GM19351 (cell line): ENCODE results near the gene PCYOX1L.
"Not testable (repeated sequence)": the region's sequence is repeated elsewhere in the genome, so short reads cannot be mapped to it uniquely, and the experiment has no call there.

ENCODE experiments used
- ATAC-seq: cut with Tn5 transposase; IDR thresholded peaks from one replicate; pipeline ENCODE4 v1.9.1; 2021; ENCODE audit warnings: mild to moderate bottlenecking, moderate library complexity; ENCODE audit not compliant: unreplicated experiment

Gene PCYOX1L

DNA sequence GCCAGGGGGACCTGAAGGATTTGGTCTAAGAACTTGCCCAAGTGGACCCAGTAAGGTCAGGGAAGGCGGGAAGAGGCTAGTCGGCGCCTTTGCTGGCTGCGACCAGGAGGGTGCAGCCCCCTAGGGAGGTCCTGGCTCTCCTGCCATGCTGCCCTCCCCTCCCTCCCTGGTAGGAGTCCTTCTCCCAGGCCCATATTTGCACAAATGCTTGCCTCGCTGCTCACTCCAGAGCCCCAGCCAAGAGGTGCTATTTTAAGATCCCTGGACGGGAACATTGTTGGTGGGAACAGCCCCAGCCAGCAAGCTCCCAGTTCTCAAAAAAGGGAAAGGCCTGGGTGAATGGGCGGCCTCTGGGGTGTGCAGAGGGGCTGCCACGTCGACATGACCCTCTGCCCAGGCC is 25.6 kb downstream of the PCYOX1L start:
- no peak for ATAC-seq

DNA sequence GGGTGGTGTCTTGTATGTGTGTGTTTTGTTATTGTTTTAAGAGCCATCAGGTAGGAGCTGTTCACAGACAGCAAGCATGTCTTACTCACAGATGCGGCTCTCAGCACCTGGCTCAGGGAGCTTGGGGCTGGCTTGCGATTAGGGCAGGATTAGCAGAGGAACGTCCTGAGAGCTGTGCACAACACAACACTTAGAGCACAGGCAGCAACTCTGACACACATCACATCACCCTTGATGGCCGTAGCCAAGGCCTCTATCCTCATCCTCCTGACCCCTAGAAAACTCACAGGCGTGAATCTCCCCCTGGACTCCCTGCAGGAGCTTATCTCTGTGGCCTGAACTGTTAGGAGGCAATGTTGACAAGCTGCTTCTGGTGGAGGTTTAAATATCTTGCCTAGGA is 28.3 kb downstream of the PCYOX1L start:
- no peak for ATAC-seq

DNA sequence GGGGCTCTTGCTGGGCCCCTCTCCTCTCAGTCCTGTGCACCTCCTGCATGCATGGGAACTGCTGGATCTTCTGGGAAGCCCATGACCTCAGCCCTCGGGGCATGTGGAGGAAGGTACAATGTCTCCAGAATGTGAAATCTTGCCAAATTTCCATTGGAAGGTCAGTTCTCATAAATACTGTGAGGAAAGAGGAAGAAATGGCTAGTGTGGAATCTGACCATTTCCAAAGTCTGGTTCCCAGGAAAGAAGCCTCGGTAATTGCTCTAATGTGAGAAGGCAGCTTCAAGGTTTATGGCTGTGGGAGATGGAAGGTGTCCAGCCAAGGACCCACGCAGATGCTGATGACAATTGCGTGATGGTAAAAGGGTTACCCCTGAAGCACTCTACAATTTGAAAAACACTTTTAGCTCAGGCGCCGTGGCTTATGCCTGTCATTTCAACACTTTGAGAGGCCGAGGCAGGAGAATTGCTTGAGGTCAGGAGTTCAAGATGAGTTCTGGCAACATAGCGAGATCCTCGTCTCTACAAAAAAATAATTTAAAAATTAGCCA is 29.3 kb downstream of the PCYOX1L start:
- ATAC-seq = no peak

DNA sequence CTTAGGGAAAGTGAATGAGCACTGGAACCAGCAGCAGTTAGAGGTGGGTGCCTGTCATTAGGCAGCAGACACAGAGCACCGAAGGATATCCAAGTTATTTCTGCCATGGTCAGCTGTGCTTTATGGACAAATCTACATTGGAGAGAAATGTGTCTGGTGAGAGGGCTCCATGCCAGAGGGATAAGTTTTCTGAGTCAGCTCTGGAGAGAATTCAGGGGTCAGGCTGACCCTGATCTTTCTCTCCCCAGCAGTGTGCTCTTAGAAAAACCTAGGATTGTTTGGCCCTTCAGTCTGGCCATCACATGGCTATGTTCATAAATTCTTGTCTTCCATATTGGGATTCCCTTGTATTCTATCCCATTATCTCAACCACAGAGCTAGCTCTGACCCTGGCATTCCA is 30.1 kb downstream of the PCYOX1L start:
- ATAC-seq = no peak

DNA sequence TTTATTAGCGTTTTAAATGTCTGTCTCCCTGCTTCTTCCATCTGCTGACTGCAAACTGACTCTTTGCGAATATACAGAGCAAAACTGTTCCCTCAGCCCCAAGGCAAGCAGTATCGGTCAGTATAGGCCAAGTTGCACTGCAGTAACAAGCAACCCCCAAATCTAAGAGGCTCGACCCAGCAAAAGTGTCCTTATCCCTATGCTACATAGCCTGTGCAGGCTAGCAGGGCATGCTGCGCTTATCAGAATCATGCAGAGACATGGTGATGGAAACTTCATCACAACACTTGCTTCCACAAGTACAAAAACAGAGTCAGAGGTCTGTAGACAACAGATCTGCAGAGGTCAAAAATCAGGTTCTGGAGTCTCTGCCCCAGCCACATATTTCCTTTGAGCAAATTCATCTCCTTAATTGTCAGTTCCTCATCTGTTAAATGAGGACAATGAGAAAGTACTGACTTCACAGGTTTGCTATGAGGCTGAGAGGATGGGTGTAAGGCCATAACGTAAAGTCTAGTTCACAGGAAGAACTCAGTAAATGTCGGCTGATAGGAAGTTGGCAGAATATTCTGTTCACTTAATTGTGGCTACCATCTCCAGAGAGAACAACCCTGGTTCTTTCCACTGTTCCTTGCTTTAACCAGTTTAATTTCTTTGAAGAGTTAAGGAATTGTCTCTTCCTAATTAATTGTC is 30.8 kb downstream of the PCYOX1L start:
- no peak for ATAC-seq

DNA sequence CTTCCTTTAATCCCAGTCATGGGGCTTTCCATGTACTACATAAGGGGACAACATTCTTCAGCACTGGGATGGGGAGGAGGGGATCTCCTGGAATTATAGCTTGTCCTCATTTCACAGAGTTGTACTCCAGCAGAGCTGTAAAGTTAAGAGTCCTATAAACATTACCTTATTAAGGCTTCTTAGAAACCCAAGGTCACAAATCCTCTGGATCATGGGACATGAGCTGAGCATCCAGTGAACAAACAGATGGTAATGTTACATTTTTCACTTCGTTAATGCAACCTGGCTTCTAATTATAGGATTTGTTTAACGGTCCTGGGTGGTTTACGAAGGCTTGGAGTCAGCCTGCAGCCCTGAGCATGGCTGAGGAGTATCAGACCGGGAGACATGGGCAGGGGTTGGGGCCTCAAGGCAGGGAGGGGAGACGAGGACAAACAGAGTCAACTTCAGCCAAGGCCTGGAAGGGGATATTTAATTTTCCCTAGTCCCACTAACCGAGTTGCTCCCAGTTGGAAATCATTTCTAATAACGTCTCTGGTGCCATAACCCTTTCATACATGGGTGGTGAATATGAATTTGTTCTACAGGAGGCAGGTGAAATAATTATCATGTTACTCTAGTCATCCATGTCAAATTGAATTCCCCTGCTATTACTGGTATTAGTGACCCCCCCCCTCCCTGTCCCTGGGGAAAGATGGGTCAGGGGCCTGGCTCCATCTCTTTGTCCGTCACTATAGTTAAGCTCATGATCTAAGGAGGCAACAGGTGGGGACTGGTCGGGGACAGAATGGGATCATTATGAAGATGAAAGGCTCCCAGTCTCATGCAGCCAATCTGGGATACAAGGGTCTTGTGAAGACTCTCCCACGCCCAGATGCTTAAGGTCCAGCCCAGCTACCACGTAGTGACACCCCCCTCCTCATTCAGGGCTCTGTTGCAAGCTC is 32.0 kb downstream of the PCYOX1L start:
- no peak for ATAC-seq

DNA sequence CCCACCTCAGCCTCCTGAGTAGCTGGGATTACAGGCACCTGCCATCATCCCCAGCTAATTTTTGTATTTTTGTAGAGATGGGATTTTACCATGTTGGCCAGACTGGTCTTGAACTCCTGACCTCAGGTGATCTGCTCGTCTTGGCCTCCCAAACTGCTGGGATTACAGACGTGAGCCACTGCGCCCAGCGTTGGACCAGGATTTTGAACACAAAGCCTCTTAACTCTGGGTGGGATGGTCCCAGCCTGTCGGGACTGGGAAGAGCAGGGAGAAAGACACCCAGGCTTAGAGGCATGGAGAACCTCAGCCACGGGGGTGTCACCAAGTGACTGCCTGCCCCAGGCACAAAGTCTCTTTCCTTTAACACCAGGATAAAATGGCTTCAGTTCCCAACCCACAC is 33.2 kb downstream of the PCYOX1L start:
- not testable (repeated sequence) for ATAC-seq

DNA sequence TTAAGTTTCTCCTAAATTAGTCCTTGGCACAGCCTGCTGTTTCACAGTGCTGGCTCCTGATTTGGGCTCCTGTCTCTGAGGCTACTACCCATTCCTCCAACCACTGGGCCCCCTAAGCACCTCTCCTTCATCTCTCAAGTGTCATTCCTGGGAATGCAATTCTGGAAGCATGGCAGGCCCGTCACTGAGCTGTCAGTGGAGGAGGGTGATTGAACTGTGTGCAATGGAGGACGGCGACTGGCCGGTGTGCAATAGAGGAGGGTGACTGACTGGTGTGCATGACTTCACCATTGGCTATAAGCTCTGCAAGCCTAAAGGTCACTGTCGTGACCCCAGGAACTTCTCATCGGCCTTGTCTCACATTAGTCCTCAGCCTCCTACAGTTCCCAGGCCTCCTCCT is 33.7 kb downstream of the PCYOX1L start:
- no peak for ATAC-seq

DNA sequence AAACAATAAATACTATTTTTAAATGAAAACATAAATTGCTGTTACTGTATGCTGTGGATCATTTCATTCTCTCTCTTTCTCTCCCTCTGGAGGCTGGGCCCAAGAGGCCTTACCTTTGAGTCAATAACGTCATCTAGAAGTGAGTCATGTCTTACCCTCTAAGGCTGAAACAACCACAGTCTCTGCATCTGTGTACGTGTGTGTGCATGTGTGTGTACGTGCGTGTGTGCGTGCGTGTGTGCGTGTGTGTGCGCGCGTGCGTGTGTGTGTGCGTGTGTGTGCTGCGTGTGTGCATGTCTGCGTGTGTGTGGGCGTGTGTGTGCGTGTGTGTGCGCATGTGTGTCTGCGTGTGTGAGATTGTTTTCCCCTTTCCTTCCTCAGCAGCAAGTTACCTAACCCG is 34.9 kb downstream of the PCYOX1L start:
- ATAC-seq = peak; percentile 60

DNA sequence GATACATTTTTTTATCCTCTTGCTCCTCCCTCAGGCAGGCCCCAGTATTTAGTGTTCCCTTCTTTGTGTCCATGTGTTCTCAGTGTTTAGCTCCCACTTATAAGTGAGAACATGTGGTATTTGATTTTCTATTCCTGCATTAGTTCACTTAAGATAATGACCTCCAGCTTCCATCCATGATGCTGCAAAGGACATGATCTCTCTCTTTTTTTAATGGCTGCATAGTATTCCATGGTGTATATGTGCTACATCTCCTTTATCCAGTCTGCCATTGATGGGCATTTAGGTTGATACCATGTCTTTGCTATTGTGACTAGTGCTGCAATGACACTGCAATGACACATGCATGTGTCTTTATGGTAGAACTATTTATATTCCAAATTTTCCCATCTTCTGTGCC is 37.1 kb downstream of the PCYOX1L start:
- not testable (repeated sequence) for ATAC-seq

DNA sequence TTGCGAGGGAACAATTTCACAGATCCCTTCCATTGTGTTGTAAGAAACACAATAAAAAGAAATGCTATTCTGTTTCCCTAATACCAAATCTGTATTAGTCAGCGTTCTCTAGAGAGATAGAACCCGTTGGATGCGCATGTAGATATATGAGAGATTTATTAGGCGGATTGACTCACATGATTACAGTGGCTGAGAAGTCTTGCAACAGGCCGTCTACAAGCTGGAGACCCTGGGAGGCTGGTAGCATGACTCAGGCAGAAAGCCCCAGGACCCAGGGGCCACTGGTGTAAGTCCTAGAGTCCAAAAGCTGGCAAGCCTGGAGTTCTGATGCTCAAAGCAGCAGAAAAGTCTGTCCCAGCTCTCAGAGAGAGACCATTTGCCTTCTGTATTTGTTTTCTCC is 39.7 kb downstream of the PCYOX1L start:
- no peak for ATAC-seq

DNA sequence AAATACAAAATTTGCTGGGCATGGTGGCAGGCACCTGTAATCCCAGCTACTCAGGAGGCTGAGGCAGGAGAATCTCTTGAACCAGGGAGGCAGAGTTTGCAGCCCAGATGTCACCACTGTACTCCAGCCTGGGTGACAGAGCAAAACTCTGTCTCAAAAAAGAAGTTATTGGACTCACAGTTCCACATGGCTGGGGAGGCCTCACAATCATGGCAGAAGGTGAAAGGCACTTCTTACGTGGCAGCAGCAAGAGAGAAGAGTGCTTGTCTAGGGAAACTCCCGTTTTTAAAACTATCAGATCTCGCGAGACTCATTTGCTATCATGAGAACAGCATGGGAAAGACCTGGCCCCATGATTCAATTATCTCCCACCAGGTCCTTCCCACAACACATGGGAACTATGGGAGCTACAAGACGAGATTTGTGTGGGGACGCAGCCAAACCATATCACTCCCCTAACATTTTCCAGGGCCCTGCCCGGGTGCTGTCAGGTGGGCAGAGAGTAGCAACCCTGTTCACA is 41.0 kb downstream of the PCYOX1L start:
- ATAC-seq = not testable (repeated sequence)

DNA sequence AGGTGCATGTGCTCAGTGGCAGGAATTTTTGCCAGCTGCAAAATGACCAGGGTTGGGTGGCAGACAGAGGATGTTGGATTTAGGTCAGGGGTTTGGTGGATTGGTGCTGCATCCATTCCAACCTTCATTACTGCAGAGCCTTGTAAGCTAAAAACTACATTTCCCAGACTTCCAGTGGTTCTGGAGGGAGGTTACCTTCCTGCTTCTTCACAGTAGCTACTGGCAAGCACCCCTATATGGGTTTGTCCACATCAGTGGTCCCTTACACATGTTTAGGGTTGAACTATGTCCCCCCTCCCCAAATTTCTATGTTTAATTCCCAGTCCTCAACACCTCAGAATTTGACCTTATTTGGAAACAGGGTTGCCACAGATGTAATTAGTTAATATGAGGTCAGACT is 41.9 kb downstream of the PCYOX1L start:
- ATAC-seq = no peak

DNA sequence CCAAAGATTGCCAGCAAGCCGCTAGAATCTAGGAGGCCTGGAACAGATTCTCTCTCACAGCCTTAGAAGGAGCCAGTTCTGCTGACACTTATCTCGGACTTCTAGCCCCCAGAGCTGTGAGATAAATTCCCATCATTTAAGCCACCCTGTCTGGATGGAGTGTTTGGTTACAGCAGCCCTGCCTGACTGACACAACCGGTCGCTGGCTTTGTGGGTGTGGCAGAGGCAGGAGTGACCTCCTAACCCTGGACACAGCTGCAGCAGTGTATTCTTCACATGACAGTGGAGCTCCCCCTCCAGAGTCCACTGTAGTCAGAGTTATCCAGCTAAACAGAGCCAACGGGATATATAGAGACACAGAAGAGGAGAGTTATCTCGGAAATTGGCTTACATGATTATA is 42.5 kb downstream of the PCYOX1L start:
- no peak for ATAC-seq

DNA sequence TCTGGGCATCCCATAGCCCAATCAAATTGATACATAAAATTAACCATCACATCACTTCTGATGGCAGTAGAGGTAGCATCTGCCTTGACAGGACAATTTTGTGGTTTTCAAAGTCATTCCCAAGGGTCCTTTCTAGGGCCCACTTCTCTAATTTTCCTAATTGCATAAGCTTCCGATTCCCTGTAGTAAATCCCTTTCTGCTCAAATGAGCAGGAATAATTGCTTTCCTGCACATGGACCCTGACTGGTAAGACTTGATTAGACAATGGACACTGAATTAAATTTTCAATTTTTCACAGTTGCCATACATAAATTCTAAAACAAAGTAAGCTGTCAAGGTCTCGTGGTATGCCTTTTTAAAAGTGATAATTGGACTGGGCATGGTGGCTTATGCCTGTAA is 43.2 kb downstream of the PCYOX1L start:
- ATAC-seq = no peak

DNA sequence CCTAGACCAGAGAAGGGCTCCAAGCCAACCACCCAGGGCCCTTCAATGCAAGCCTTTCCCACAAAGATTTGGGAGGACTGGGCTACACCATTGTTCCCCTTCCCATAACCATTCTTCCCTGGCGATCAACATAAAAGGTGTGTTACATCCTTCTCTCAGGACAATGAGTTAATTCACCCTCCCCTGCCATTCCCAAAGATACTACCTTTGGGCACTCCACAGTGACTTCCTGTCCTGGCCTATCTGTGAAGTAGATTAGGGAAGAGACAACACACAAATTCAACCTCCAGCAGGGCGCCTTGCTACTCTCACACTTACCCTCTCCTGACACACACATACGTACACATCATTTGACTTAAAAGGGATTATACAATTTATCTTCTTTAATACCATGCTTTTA is 44.4 kb downstream of the PCYOX1L start:
- no peak for ATAC-seq

DNA sequence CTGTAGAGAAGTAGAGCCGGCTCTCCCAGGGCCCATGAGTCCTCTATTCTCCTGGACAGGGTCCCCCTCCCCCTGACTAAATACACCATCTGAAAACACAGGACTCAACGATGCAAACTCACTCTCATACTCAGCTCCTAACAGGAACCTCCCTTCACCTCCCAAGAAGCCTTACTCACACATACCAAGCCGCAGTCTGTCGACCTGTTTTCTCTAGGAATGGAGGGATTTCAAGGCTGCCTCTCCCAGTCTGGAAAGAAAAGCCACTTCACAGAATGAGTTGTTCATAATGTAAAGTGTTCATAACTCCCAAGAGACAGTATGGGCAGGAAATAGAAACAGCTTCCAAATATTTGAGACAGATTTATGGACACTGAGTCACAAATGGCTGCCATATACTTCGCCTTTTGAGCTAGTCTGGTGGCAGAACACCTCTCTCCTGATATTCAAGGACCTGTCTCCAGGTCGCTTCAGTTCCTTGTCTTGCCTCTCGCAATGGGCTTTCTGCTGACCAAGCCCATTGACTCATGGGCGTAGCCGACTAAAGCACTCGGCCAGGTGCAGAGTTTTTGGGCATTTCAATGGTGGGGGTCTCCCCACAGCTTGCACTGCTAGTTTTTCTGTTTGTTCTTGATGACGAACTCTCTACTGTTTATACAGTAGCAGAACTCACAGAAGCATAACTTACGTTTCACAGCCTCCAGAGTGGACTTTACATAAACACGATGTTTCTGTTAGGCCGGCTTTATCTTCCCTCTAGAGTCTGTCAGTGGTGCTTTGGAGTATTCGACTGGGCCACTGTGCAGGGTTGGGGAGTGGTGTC is 46.3 kb downstream of the PCYOX1L start:
- ATAC-seq = no peak

DNA sequence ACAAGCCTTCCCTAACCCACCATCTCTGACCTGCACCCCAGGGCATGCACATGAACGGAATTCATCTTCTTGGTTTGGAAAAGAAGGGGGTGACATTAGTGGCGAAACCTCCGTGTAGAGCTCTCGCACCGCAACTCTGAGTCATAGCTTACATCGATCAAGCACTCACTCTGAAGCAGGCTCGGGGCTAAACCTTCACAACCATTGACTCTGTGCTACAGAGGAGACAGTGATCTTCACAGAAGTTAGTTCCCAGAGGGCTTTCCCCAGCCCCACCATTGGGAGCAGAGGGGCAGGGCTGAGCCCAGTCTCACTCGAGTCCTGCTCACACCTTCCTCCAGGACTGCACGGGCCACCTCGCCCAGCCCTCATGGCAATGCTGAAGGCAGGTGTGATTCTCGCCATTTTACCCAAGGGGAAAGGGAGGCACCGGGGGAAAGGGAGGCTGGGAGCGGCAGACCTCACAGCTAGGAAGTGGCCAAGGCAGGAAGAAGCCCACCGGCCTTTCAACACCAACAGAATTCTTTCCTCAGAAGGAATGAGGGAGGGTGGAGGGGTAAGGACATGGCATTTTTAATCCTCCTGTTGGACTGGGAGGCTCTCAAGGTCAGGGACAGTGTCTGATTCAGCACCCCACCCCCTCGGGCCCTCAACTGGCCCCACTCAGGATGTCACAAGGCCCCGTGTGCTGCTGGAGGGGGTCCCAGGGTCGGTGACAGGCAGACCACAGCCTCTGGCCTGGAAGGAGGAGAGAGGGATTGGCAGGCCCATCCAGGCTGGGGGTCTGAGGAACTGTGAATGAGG is 47.1 kb downstream of the PCYOX1L start:
- ATAC-seq = no peak

DNA sequence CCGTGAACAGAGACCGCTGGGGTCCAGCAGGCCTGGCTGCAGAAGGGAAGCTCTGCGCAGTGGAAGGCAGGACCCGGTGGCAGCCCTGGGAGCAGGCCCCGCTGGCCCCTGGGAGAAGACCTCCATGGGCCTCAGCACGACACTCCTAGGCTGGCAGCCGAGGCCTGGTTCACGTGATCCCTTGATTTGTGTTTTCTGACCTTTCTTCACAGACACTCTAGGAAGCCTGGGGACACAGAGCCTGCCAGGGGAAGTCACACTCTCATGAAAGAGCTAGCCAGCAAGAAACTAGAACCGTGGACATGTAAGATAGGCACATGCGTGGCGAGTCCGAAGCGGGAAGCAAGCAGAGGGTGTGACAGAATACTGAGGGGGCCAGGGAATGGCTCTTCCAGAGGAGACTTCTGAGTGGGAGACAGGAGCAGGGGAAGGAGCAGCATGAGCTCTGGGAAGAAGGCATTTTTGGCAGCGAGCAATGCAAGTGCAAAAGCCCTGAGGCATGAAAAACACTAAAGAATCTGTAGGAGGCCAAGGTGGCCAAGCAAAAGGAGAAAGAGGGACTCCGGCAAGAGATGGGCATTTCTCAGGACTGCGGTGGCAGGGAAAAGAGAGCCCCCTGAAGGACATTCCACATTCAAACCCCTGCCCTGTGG is 47.8 kb downstream of the PCYOX1L start:
- no peak for ATAC-seq
